ENCODE measurements around the gene SLC22A8.

DNA sequence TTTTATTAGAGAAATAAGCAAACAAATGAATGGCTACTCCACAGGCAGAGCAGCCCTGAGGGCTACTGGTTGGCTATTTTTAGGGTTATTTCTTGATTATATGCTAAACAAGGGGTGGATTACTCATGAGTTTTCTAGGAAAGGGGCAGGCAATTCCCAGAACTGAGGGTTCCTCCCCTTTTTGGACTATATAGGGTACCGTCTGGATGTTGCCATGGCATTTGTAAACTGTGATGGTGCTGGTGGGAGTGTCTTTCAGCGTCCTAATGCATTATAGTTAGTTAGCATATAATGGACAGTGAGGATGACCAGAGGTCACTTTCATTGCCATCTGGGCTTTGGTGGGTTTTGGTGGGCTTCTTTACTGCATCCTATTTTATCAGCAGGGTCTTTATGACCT is 50.1 kb downstream of the SLC22A8 start:
- TF ChIP-seq CTCF (conservative IDR thresholded peaks at IDR 0.05) (no peak), EZH2 (IDR thresholded peaks at IDR 0.05; ENCODE audit: low read depth) (no peak)

All from PC-9 (cell line).